Esophagus muscularis mucosa (tissue), 4 donors: Measurements from ENCODE around the gene GSTT4. TPM values are rescaled to one million over a fixed set of nuclear protein-coding genes. Genes with fewer than 3 reads are reported as not detected.
A peak's percentile ranks its signal among the peaks of the same experiment; 100 is the strongest.

ENCODE experiments used
- DNase-seq: peaks from one replicate; pipeline ENCODE4 v3.0.0-alpha.2; 2017; ENCODE audit errors: extremely low spot score
- H3K27ac ChIP-seq, 4 donors: fragments of 200-600 bp; sonication (generic); replicated peaks in 1 of 4; 1 replicate in 3 of 4; 2 replicates in 1 of 4; pipeline ENCODE4 v1.5.1; 2016 to 2019; ENCODE audit warnings: mild to moderate bottlenecking in 1 of 4
- H3K27me3 ChIP-seq, 4 donors: fragments of 200-600 bp; sonication (generic); one replicate each; pipeline versions ENCODE4 v1.5.1 to v1.6.0; 2016 to 2019
- H3K36me3 ChIP-seq, 4 donors: fragments of 200-600 bp; sonication (generic); one replicate each; pipeline ENCODE4 v1.5.1; 2016 to 2019
- H3K4me1 ChIP-seq, 4 donors: fragments of 200-600 bp; sonication (generic); one replicate each; pipeline ENCODE4 v1.5.1; 2016 to 2019
- H3K4me3 ChIP-seq, 4 donors: fragments of 200-600 bp; sonication (generic); 1 replicate in 2 of 4; 2 replicates in 2 of 4; pipeline ENCODE4 v1.5.1; 2016 to 2019; ENCODE audit warnings: mild to moderate bottlenecking in 4 of 4, moderate library complexity in 1 of 4
- H3K9me3 ChIP-seq, 4 donors: fragments of 200-600 bp; sonication (generic); 1 replicate in 3 of 4; 2 replicates in 1 of 4; pipeline ENCODE4 v1.5.1; 2016 to 2019
- CTCF ChIP-seq, 3 experiments: fragments of 200-600 bp in 2 of 3; fragments of 450-650 bp in 1 of 3; sonication (generic) in 2 of 3; IDR thresholded peaks; one replicate each; pipeline ENCODE4 v1.5.1; 2017 to 2019; ENCODE audit warnings: antibody characterized with exemption in 3 of 3, mild to moderate bottlenecking in 2 of 3, moderate library complexity in 1 of 3
- EP300 ChIP-seq: sonication (generic); formaldehyde crosslinking; IDR thresholded peaks from one replicate; pipeline ENCODE4 v1.6.1; 2017; ENCODE audit warnings: antibody characterized with exemption
- POLR2A ChIP-seq: fragments of 450-650 bp; IDR thresholded peaks from one replicate; pipeline ENCODE4 v1.6.1; 2017; ENCODE audit warnings: antibody characterized with exemption, moderate library complexity, mild to moderate bottlenecking, low read depth
- POLR2AphosphoS5 ChIP-seq, 2 donors: sonication (generic); formaldehyde crosslinking; IDR thresholded peaks; one replicate each; pipeline ENCODE4 v1.6.1; 2017; ENCODE audit warnings: antibody characterized with exemption in 2 of 2
- WGBS: methylation state at CpG from one replicate; pipeline ENCODE4 v1.1.5; 2018; 5-methylcytosine and 5-hydroxymethylcytosine counted together
- intact Hi-C: fragments of 100-400 bp; cut with DNase I; formaldehyde crosslinking; loops from one replicate; pipeline ENCODE4 v1.15.1; 2023
- total RNA-seq, 4 donors: library from RNA; depleted of rRNA; stranded (reverse); fragments of >200 nt; gene quantifications; one replicate each; pipeline versions ENCODE4 v1.1.0 to v1.2.1, GENCODE V29; 2016

The GSTT4 gene
- total RNA-seq, 4 donors from 2014 or later = not detected

GRCh38 chr22:24040946-24041345, 35.7 kb upstream of the GSTT4 start:
- Histone ChIP-seq H3K27me3 (no peaks in the 10 kb centered on the region), H3K4me3 (no peak overlapping the region), H3K4me1 (no peaks in the 10 kb centered on the region), H3K36me3 (peaks cover 34 to 94% (median 74%) of the 10 kb centered on the region in 4 donors), H3K27ac (no peak overlapping the region), H3K9me3 (no peaks in the 10 kb centered on the region)
- TF ChIP-seq CTCF (IDR thresholded peaks at IDR 0.05) (no peak), EP300 (no peak), POLR2AphosphoS5 (IDR thresholded peaks at IDR 0.05) (no peak), POLR2A (no peak)
- intact Hi-C loops = no loop called here
- WGBS = 86% methylated on average over 4 of the region's 4 CpGs
- DNase-seq = peak; percentile 68

- H3K9me3 ChIP-seq = no peaks in the 10 kb centered on the region
- TF ChIP-seq POLR2AphosphoS5 (IDR thresholded peaks at IDR 0.05) = no peak
- no peak for TF ChIP-seq CTCF (IDR thresholded peaks at IDR 0.05)
- no peak for TF ChIP-seq EP300
- no peak for TF ChIP-seq POLR2A
- H3K36me3 ChIP-seq = peaks cover 28 to 86% (median 64%) of the 10 kb centered on the region in 4 donors
- 79% methylated on average over 6 of the region's 6 CpGs for WGBS
- H3K4me3 ChIP-seq = no peak overlapping the region
- no peaks in the 10 kb centered on the region for H3K27me3 ChIP-seq
- no peak for DNase-seq
- H3K27ac ChIP-seq = no peak overlapping the region
- peaks cover 0 to 6% (median 0%) of the 10 kb centered on the region in 4 donors for H3K4me1 ChIP-seq
- intact Hi-C loops = no loop called here
These were observed 33.8 kb upstream of the GSTT4 start for GRCh38 chr22:24039046-24039445.

- WGBS = 93% methylated on average over 8 of the region's 8 CpGs
These were observed 32.9 kb upstream of the GSTT4 start for GRCh38 chr22:24037851-24038765.

GRCh38 chr22:24035296-24035695, 30.0 kb upstream of the GSTT4 start:
- H3K9me3 ChIP-seq = no peaks in the 10 kb centered on the region
- DNase-seq = peak; percentile 80
- H3K27me3 ChIP-seq = no peaks in the 10 kb centered on the region
- H3K4me3 ChIP-seq = no peak overlapping the region
- intact Hi-C loops = no loop called here
- 88% methylated on average over 5 of the region's 5 CpGs for WGBS
- peaks cover 14 to 52% (median 40%) of the 10 kb centered on the region in 4 donors for H3K36me3 ChIP-seq
- no peak for TF ChIP-seq EP300
- TF ChIP-seq POLR2A = no peak
- no peak for TF ChIP-seq CTCF (IDR thresholded peaks at IDR 0.05)
- no peak for TF ChIP-seq POLR2AphosphoS5 (IDR thresholded peaks at IDR 0.05)
- H3K27ac ChIP-seq = no peak overlapping the region
- peaks cover 0 to 16% (median 2%) of the 10 kb centered on the region in 4 donors for H3K4me1 ChIP-seq

More at GRCh38 chr22:24037851-24038765, 32.9 kb upstream of the GSTT4 start:
- TF ChIP-seq CTCF (IDR thresholded peaks at IDR 0.05) = no peak
- no peak for TF ChIP-seq EP300
- TF ChIP-seq POLR2A = no peak
- no peak for TF ChIP-seq POLR2AphosphoS5 (IDR thresholded peaks at IDR 0.05)
- DNase-seq = peak; percentile 31
- intact Hi-C loops = no loop called here
- no peak overlapping the region for H3K27ac ChIP-seq
- peaks cover 28 to 78% (median 60%) of the 10 kb centered on the region in 4 donors for H3K36me3 ChIP-seq
- no peak overlapping the region for H3K4me3 ChIP-seq
- H3K9me3 ChIP-seq = no peaks in the 10 kb centered on the region
- H3K4me1 ChIP-seq = peaks cover 0 to 6% (median 0%) of the 10 kb centered on the region in 4 donors
- no peaks in the 10 kb centered on the region for H3K27me3 ChIP-seq
